Measurements from ENCODE around the gene CNTN4.

CNTN4 gene

GRCh38 chr3:2558796-2559195, 460.1 kb downstream of the CNTN4 start:
- no peak overlapping the region for H3K4me3 ChIP-seq (ENCODE audit: low read depth, low read length)
- DNase-seq (ENCODE audit: low read depth), result no peak
- TF ChIP-seq, protein P1, sequence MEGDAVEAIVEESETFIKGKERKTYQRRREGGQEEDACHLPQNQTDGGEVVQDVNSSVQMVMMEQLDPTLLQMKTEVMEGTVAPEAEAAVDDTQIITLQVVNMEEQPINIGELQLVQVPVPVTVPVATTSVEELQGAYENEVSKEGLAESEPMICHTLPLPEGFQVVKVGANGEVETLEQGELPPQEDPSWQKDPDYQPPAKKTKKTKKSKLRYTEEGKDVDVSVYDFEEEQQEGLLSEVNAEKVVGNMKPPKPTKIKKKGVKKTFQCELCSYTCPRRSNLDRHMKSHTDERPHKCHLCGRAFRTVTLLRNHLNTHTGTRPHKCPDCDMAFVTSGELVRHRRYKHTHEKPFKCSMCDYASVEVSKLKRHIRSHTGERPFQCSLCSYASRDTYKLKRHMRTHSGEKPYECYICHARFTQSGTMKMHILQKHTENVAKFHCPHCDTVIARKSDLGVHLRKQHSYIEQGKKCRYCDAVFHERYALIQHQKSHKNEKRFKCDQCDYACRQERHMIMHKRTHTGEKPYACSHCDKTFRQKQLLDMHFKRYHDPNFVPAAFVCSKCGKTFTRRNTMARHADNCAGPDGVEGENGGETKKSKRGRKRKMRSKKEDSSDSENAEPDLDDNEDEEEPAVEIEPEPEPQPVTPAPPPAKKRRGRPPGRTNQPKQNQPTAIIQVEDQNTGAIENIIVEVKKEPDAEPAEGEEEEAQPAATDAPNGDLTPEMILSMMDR (IDR thresholded peaks at IDR 0.05; ENCODE audit: low read depth, low read length, missing control alignments), result no peak

GRCh38 chr3:2567451-2567850, 468.8 kb downstream of the CNTN4 start:
- no peak for DNase-seq (ENCODE audit: low read depth)
- H3K4me3 ChIP-seq (ENCODE audit: low read depth, low read length), result no peak overlapping the region
- TF ChIP-seq, protein P1 (IDR thresholded peaks at IDR 0.05; ENCODE audit: low read depth, low read length, missing control alignments), result no peak

DNA sequence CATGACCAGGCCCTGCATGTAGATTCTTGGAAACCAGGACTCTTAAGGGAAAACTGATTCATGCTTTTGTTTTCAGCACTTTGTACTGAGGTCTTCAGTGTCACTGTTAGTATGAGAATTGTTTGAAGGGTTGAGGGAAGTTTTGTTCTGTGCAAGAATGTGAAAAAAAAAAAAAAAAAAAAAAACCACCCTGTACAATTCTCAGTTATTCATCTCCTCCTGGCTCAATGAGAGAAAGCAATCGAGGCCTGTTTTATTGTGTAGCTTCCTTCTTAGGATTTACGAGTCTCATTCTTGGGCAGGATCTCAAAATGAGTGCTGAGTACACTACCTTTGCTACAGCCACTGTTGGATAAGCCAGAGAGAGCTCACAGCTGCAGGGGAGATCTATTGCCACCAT, 469.5 kb downstream of the CNTN4 start:
- DNase-seq (ENCODE audit: low read depth), result no peak
- TF ChIP-seq, protein P1 (IDR thresholded peaks at IDR 0.05; ENCODE audit: low read depth, low read length, missing control alignments), result no peak
- no peak overlapping the region for H3K4me3 ChIP-seq (ENCODE audit: low read depth, low read length)

GRCh38 chr3:2568929-2569328, 470.3 kb downstream of the CNTN4 start:
- H3K4me3 ChIP-seq (ENCODE audit: low read depth, low read length), result no peak overlapping the region
- TF ChIP-seq, protein P1 (IDR thresholded peaks at IDR 0.05; ENCODE audit: low read depth, low read length, missing control alignments), result no peak
- no peak for DNase-seq (ENCODE audit: low read depth)

- no peak for DNase-seq (ENCODE audit: low read depth)
- TF ChIP-seq, protein P1 (IDR thresholded peaks at IDR 0.05; ENCODE audit: low read depth, low read length, missing control alignments), result no peak
- no peak overlapping the region for H3K4me3 ChIP-seq (ENCODE audit: low read depth, low read length)
Observed at GRCh38 chr3:2577571-2577970, 478.9 kb downstream of the CNTN4 start.

DNA sequence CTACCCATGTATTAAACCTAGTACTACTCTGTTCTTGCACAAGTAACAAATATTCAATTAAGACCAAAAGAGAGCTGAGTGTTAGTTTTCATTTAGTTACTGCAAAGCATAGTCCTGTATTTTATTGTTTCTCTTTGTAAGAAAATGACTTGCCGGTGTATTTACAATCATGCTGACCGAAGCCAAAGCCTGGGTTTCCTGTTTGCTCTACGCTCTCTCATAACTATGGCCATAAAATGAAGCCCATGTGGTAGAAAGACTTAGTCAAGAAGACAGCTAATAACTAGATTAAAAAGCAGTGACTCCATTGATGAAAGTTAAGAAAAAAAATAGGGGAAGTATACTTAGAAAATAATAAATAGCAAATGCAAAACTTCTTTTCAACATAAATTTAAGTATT, 479.9 kb downstream of the CNTN4 start:
- no peak overlapping the region for H3K4me3 ChIP-seq (ENCODE audit: low read depth, low read length)
- DNase-seq (ENCODE audit: low read depth), result no peak
- TF ChIP-seq, protein P1 (IDR thresholded peaks at IDR 0.05; ENCODE audit: low read depth, low read length, missing control alignments), result no peak

DNA sequence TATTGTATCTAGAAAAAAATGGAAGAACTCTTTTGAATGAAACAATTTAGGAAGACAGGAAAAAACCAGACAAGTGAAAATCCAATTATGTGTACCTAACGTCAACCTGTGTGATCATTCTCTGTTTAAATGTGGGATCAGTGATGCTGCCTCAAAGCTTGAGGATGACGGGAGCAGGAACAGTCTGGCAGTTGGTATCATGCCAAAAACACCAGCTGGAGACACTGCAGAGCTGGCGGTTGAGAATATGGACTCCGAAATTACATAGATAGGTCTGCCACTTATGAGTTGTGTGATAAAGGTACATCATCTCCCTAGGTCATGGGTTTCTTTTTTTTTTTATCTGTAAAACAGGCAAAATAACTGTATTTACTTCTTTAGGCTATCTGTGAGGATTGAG, 480.5 kb downstream of the CNTN4 start:
- no peak for DNase-seq (ENCODE audit: low read depth)

More for the DNA sequence above, 480.5 kb downstream of the CNTN4 start:
- TF ChIP-seq, protein P1 (IDR thresholded peaks at IDR 0.05; ENCODE audit: low read depth, low read length, missing control alignments), result no peak
- H3K4me3 ChIP-seq (ENCODE audit: low read depth, low read length), result no peak overlapping the region
